ENCODE measurements around the gene ZNF394. TPM values are rescaled to one million over a fixed set of nuclear protein-coding genes. Genes with fewer than 3 reads are reported as not detected.

The ZNF394 gene
- total RNA-seq, 2 experiments from 2014 or later: 26.8 to 35.3 TPM

DNA sequence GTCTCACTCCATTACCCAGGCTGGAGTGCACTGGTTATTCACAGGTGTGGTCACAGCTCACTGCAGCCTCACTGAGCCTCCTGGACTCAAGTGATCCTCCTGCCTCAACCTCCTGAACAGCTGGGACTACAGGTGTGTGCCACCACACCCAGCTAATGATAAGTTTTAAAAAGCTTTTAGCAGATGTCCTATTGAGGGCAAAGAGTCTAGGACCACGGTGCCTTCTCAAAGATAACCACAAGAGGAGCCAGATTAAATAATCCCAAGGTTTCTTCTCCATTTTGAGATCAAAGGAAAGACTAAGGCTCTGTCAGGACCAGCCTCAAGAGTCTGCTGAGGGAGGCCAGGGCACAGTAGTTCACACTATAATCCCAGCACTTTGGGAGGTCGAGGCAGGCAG lies 38.9 kb downstream of the ZNF394 start:
- POLR2A ChIA-PET: interaction anchor here (0.7 kb wide), 1 partner anchor 1248 kb away, joined by 3 read pairs; no protein-coding TSS in a partner anchor
- Histone ChIP-seq H2AFZ (ENCODE audit: low read length) (no peak overlapping the region), H3K27ac (ENCODE audit: low read depth, low read length, poor library complexity, severe bottlenecking) (no peak overlapping the region), H3K4me2 (ENCODE audit: low read length) (peak overlapping the region; percentile 5; the same call in 1 of the 2 replicates), H3K9me3 (ENCODE audit: low read length) (0 out of 2 replicates have a peak, but pooled peaks cover 4% of the 10 kb centered on the region), H4K20me1 (ENCODE audit: insufficient read depth, low read length) (no peaks in the 10 kb centered on the region), H3K4me1 (ENCODE audit: insufficient read depth, low read length, poor library complexity, severe bottlenecking) (peaks cover 19% of the 10 kb centered on the region), H3K79me2 (ENCODE audit: insufficient read depth, low read depth, low read length) (peaks cover 72% of the 10 kb centered on the region), H3K36me3 (ENCODE audit: insufficient read depth, low read length) (peaks cover 78% of the 10 kb centered on the region), H3K4me3 (ENCODE audit: low read depth, low read length, poor library complexity, severe bottlenecking) (no peak overlapping the region), H3K9me2 (ENCODE audit: insufficient read depth, low read length) (no peaks in the 10 kb centered on the region)
- no peak for TF ChIP-seq EZH2phosphoT487 (IDR thresholded peaks at IDR 0.05; ENCODE audit: borderline replicate concordance, low read depth, low read length)
- TF ChIP-seq, protein P1, sequence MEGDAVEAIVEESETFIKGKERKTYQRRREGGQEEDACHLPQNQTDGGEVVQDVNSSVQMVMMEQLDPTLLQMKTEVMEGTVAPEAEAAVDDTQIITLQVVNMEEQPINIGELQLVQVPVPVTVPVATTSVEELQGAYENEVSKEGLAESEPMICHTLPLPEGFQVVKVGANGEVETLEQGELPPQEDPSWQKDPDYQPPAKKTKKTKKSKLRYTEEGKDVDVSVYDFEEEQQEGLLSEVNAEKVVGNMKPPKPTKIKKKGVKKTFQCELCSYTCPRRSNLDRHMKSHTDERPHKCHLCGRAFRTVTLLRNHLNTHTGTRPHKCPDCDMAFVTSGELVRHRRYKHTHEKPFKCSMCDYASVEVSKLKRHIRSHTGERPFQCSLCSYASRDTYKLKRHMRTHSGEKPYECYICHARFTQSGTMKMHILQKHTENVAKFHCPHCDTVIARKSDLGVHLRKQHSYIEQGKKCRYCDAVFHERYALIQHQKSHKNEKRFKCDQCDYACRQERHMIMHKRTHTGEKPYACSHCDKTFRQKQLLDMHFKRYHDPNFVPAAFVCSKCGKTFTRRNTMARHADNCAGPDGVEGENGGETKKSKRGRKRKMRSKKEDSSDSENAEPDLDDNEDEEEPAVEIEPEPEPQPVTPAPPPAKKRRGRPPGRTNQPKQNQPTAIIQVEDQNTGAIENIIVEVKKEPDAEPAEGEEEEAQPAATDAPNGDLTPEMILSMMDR (conservative IDR thresholded peaks at IDR 0.05; ENCODE audit: low read length): peak; percentile 21; the same call in 1 of the 2 replicates
- DNase-seq (ENCODE audit: low spot score): peak; percentile 29
- no TSS peak for BruUV-seq (replicated peaks)
- intact Hi-C loops (cut with micrococcal nuclease; ENCODE audit: unreplicated experiment): no loop called here
- CTCF ChIA-PET (ENCODE audit: unreplicated experiment): no interaction called here

DNA sequence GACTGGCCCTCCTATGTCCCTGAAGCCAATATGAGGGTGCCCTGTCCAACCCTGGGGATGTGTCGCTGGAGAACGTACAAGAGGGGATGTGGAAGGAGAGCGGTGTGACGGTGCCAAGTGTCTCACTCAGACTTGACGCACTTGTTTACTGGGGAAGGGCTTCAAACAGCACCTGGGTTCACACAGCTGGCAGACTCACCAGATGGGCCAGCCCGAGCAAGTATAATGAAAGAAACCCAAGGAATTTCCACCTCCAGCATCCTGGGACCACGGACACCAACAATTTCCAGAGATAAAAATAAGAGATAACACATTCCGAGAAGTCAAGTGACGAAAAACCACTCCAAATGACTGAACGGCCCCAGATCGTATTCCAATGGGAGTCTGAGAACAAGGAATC lies 39.4 kb downstream of the ZNF394 start:
- DNase-seq (ENCODE audit: low spot score): no peak
- no peak overlapping the region for H3K4me2 ChIP-seq (ENCODE audit: low read length)
- no peaks in the 10 kb centered on the region for H3K9me2 ChIP-seq (ENCODE audit: insufficient read depth, low read length)
- no peak overlapping the region for H2AFZ ChIP-seq (ENCODE audit: low read length)
- intact Hi-C loops (cut with micrococcal nuclease; ENCODE audit: unreplicated experiment): no loop called here
- H3K36me3 ChIP-seq (ENCODE audit: insufficient read depth, low read length): peaks cover 84% of the 10 kb centered on the region
- H4K20me1 ChIP-seq (ENCODE audit: insufficient read depth, low read length): no peaks in the 10 kb centered on the region
- H3K4me1 ChIP-seq (ENCODE audit: insufficient read depth, low read length, poor library complexity, severe bottlenecking): peaks cover 18% of the 10 kb centered on the region
- TF ChIP-seq EZH2phosphoT487 (IDR thresholded peaks at IDR 0.05; ENCODE audit: borderline replicate concordance, low read depth, low read length): no peak
- TF ChIP-seq, protein P1 (conservative IDR thresholded peaks at IDR 0.05; ENCODE audit: low read length): no peak
- BruUV-seq (replicated peaks): no TSS peak
- 0 out of 2 replicates have a peak, but pooled peaks cover 4% of the 10 kb centered on the region for H3K9me3 ChIP-seq (ENCODE audit: low read length)
- ChIA-PET POLR2A (no interaction called here), CTCF (ENCODE audit: unreplicated experiment) (no interaction called here)
- no peak overlapping the region for H3K4me3 ChIP-seq (ENCODE audit: low read depth, low read length, poor library complexity, severe bottlenecking)
- peaks cover 69% of the 10 kb centered on the region for H3K79me2 ChIP-seq (ENCODE audit: insufficient read depth, low read depth, low read length)
- no peak overlapping the region for H3K27ac ChIP-seq (ENCODE audit: low read depth, low read length, poor library complexity, severe bottlenecking)

DNA sequence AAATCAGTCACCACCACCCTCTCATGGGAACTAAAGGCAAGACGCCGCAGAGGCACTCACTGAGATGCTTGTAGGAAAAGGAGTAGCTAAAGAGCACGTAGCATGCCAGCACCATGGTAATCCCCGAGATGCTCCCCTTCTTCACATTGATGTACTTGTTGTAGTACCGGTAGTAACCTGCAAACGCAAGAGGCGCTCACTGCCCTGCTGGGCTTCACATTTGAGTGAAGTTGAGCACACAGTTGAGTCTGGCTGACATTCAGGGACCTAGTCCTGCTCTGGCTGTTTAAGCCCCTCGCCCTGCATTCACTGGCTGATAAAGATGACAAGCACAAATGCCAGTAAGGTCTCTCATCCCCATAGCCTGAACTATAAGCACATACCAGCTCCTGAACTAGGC lies 41.0 kb downstream of the ZNF394 start:
- intact Hi-C loops (cut with micrococcal nuclease; ENCODE audit: unreplicated experiment): no loop called here
- Histone ChIP-seq H3K36me3 (ENCODE audit: insufficient read depth, low read length) (peaks cover 98% of the 10 kb centered on the region), H3K4me1 (ENCODE audit: insufficient read depth, low read length, poor library complexity, severe bottlenecking) (peaks cover 8% of the 10 kb centered on the region), H3K9me3 (ENCODE audit: low read length) (0 out of 2 replicates have a peak, but pooled peaks cover 4% of the 10 kb centered on the region), H3K9me2 (ENCODE audit: insufficient read depth, low read length) (no peaks in the 10 kb centered on the region), H3K79me2 (ENCODE audit: insufficient read depth, low read depth, low read length) (peaks cover 54% of the 10 kb centered on the region), H2AFZ (ENCODE audit: low read length) (no peak overlapping the region), H3K4me2 (ENCODE audit: low read length) (no peak overlapping the region), H4K20me1 (ENCODE audit: insufficient read depth, low read length) (no peaks in the 10 kb centered on the region), H3K27ac (ENCODE audit: low read depth, low read length, poor library complexity, severe bottlenecking) (no peak overlapping the region), H3K4me3 (ENCODE audit: low read depth, low read length, poor library complexity, severe bottlenecking) (no peak overlapping the region)
- no peak for TF ChIP-seq EZH2phosphoT487 (IDR thresholded peaks at IDR 0.05; ENCODE audit: borderline replicate concordance, low read depth, low read length)
- TF ChIP-seq, protein P1 (conservative IDR thresholded peaks at IDR 0.05; ENCODE audit: low read length): peak; percentile 67
- BruUV-seq (replicated peaks): no TSS peak
- ChIA-PET CTCF (ENCODE audit: unreplicated experiment) (no interaction called here), POLR2A (no interaction called here)
- peak; percentile 40 for DNase-seq (ENCODE audit: low spot score)

Data from OCI-LY7 (cell line).